Mammary epithelial cell (primary cell): ENCODE data around the gene CCDC148.

Experiments
- EZH2 ChIP-seq: IDR thresholded peaks from 2 replicates; pipeline ENCODE4 v1.6.1; 2012; ENCODE audit warnings: low read length, inconsistent platforms, borderline replicate concordance
- TF ChIP-seq, protein P1 (sequence below), 2 donors: IDR thresholded peaks in 1 of 2; conservative IDR thresholded peaks in 1 of 2; 2 replicates each; pipeline ENCODE4 v1.5.1; 2011 to 2012; ENCODE audit warnings: inconsistent platforms in 2 of 2, low read length in 2 of 2, mild to moderate bottlenecking in 2 of 2, control low read depth in 1 of 2, low read depth in 1 of 2; ENCODE audit not compliant: insufficient read depth in 1 of 2; ENCODE audit errors: extremely low read depth in 1 of 2

DNA sequence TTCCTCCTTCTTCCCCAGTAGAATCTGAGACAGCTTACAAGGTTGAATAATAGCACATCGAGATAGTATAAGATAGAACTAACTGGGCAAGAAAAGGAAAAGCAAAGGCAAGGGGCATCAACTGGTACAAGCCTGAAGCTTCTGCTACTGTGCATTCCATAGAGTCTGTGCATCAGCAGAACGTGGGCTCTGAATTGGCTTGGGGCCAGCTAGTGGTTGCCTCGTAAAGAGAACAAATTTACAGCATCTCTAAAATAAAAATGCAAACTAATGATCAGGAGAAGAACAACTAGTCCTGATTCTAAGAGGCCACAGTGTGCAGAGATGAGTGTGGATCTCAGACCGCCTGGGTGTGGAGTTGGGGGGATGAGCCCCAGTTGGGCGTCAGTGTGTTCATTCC is 318.3 kb downstream of the CCDC148 start:
- TF ChIP-seq, protein P1, sequence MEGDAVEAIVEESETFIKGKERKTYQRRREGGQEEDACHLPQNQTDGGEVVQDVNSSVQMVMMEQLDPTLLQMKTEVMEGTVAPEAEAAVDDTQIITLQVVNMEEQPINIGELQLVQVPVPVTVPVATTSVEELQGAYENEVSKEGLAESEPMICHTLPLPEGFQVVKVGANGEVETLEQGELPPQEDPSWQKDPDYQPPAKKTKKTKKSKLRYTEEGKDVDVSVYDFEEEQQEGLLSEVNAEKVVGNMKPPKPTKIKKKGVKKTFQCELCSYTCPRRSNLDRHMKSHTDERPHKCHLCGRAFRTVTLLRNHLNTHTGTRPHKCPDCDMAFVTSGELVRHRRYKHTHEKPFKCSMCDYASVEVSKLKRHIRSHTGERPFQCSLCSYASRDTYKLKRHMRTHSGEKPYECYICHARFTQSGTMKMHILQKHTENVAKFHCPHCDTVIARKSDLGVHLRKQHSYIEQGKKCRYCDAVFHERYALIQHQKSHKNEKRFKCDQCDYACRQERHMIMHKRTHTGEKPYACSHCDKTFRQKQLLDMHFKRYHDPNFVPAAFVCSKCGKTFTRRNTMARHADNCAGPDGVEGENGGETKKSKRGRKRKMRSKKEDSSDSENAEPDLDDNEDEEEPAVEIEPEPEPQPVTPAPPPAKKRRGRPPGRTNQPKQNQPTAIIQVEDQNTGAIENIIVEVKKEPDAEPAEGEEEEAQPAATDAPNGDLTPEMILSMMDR (conservative IDR thresholded peaks at IDR 0.05 in 1 of 2, IDR thresholded peaks at IDR 0.05 in 1 of 2; ENCODE audit: extremely low read depth in 1 of 2, insufficient read depth in 1 of 2, low read depth in 1 of 2, low read length in 2 of 2): no peak
- no peak for TF ChIP-seq EZH2
